Activated CD4-positive, alpha-beta T cell treated with anti-CD3 and anti-CD28 coated beads for 36 hours (primary cell): ENCODE data around the gene RND2. TPM values are rescaled to one million over a fixed set of nuclear protein-coding genes. Genes with fewer than 3 reads are reported as not detected.
A peak's percentile ranks its signal among the peaks of the same experiment; 100 is the strongest.

Experiments
- ATAC-seq: fragments of 200-7000 bp; cut with Tn5 transposase; one replicate; pipeline ENCODE4 v1.10.0; 2021; ENCODE audit warnings: mild to moderate bottlenecking, moderate library complexity
- CTCF ChIA-PET: fragments of 350-600 bp; sonication (Branson Sonifier 250); formaldehyde crosslinking; loops from one replicate; lab custom pipeline; 2021; ENCODE audit warnings: antibody characterized with exemption; lab: Charles Lee
- POLR2A ChIA-PET: fragments of 350-600 bp; sonication (Branson Sonifier 250); formaldehyde crosslinking; loops from one replicate; lab custom pipeline; 2021; ENCODE audit warnings: antibody characterized with exemption, inconsistent platforms; lab: Charles Lee
- DNase-seq: peaks from one replicate; pipeline ENCODE4 v3.0.0-alpha.2; 2020
- H3K27ac Mint-ChIP-seq: one replicate; pipeline ENCODE4 v1.8.0; 2021; ENCODE audit warnings: mixed read lengths
- H3K27me3 Mint-ChIP-seq: one replicate; pipeline ENCODE4 v1.8.0; 2021; ENCODE audit warnings: mixed read lengths
- H3K36me3 Mint-ChIP-seq: one replicate; pipeline ENCODE4 v1.8.0; 2021; ENCODE audit warnings: low read depth, mixed read lengths
- H3K4me1 Mint-ChIP-seq: one replicate; pipeline ENCODE4 v1.8.0; 2021; ENCODE audit warnings: mixed read lengths
- H3K4me3 Mint-ChIP-seq: one replicate; pipeline ENCODE4 v1.8.0; 2021; ENCODE audit warnings: mild to moderate bottlenecking, moderate library complexity, mixed read lengths
- H3K9me3 Mint-ChIP-seq: one replicate; pipeline ENCODE4 v1.8.0; 2021; ENCODE audit warnings: low read depth, mixed read lengths
- intact Hi-C, 2 experiments: fragments of 100-400 bp; cut with DNase I in 1 of 2; cut with micrococcal nuclease in 1 of 2; formaldehyde crosslinking; loops; one replicate each; pipeline versions ENCODE4 v1.14.2 to v1.15.1; 2022 to 2024; cut with DNase I, micrococcal nuclease
- total RNA-seq, 2 experiments: library from RNA; stranded (reverse); gene quantifications; one replicate each; pipeline ENCODE4 v1.2.3, GENCODE V29; 2021

The RND2 gene
- total RNA-seq, 2 experiments from 2014 or later: 0.05 to 0.16 TPM

GRCh38 chr17:43006639-43007551, 18.1 kb upstream of the RND2 start, which contains the start of gene IFI35:
Gene IFI35, plus strand, starts transcription at chr17:43006784. Its CDS starts 164 bp downstream, at chr17:43006948.
- DNase-seq: peak; percentile 94
- H3K36me3 Mint-ChIP-seq: peaks cover 28% of the 10 kb centered on the region
- peak within 1 kb of the TSS; percentile 100 for H3K27ac Mint-ChIP-seq
- H3K27me3 Mint-ChIP-seq: no peaks in the 10 kb centered on the region
- ChIA-PET POLR2A (interaction anchor here (1.0 to 1.7 kb wide), 3 partner anchors 9 to 17 kb away, joined by 3 to 13 read pairs (median 4); partner anchors contain the start of gene RPL27), CTCF (interaction anchor here (1.0 to 2.3 kb wide), 2 partner anchors 8 to 165 kb away, joined by 3 to 12 read pairs; partner anchors contain the start of gene RPL27)
- intact Hi-C loops: loop anchor here (1.0 kb wide), 3 partner anchors 9 to 309 kb away; partner anchors contain the start of genes RPL27 (in 1 of the 2) and VAT1 (in 1 of the 2)
- ATAC-seq: peak; percentile 97
- H3K9me3 Mint-ChIP-seq: no peaks in the 10 kb centered on the region
- peaks cover 24% of the 10 kb centered on the region for H3K4me1 Mint-ChIP-seq
- peak within 1 kb of the TSS; percentile 99 for H3K4me3 Mint-ChIP-seq

- Mint-ChIP-seq H3K4me1 (peaks cover 15% of the 10 kb centered on the region), H3K9me3 (no peaks in the 10 kb centered on the region), H3K36me3 (peaks cover 24% of the 10 kb centered on the region), H3K27ac (no peak overlapping the region), H3K27me3 (no peaks in the 10 kb centered on the region), H3K4me3 (no peak overlapping the region)
- POLR2A ChIA-PET: interaction anchor here (0.6 kb wide), 2 partner anchors 13 to 317 kb away, joined by 3 to 4 read pairs; no protein-coding TSS in a partner anchor
- DNase-seq (no peak), ATAC-seq (no peak)
- CTCF ChIA-PET: interaction anchor here (0.5 kb wide), 1 partner anchor 16 kb away, joined by 3 read pairs; no protein-coding TSS in a partner anchor
- intact Hi-C loops: no loop called here
Observed at GRCh38 chr17:43010667-43011308, 14.2 kb upstream of the RND2 start.

GRCh38 chr17:43011728-43012472, 13.1 kb upstream of the RND2 start:
- H3K27ac Mint-ChIP-seq: no peak overlapping the region
- ChIA-PET POLR2A (interaction anchor here (0.6 kb wide), 1 partner anchor 318 kb away, joined by 3 read pairs; no protein-coding TSS in a partner anchor), CTCF (interaction anchor here (0.7 to 0.8 kb wide), 2 partner anchors 14 to 337 kb away, joined by 3 read pairs; partner anchors contain the start of gene RPL27)
- intact Hi-C loops: no loop called here
- ATAC-seq (no peak), DNase-seq (no peak)
- no peaks in the 10 kb centered on the region for H3K9me3 Mint-ChIP-seq
- no peaks in the 10 kb centered on the region for H3K27me3 Mint-ChIP-seq
- H3K4me1 Mint-ChIP-seq: peaks cover 12% of the 10 kb centered on the region
- no peak overlapping the region for H3K4me3 Mint-ChIP-seq
- peaks cover 22% of the 10 kb centered on the region for H3K36me3 Mint-ChIP-seq

- ChIA-PET CTCF (no interaction called here), POLR2A (no interaction called here)
- peaks cover 21% of the 10 kb centered on the region for H3K36me3 Mint-ChIP-seq
- intact Hi-C loops: no loop called here
- no peak for DNase-seq
- peaks cover 9% of the 10 kb centered on the region for H3K4me1 Mint-ChIP-seq
- no peak overlapping the region for H3K27ac Mint-ChIP-seq
- ATAC-seq: no peak
- no peak overlapping the region for H3K4me3 Mint-ChIP-seq
- no peaks in the 10 kb centered on the region for H3K27me3 Mint-ChIP-seq
- no peaks in the 10 kb centered on the region for H3K9me3 Mint-ChIP-seq
Observed at GRCh38 chr17:43013296-43013695, 11.7 kb upstream of the RND2 start.

DNA sequence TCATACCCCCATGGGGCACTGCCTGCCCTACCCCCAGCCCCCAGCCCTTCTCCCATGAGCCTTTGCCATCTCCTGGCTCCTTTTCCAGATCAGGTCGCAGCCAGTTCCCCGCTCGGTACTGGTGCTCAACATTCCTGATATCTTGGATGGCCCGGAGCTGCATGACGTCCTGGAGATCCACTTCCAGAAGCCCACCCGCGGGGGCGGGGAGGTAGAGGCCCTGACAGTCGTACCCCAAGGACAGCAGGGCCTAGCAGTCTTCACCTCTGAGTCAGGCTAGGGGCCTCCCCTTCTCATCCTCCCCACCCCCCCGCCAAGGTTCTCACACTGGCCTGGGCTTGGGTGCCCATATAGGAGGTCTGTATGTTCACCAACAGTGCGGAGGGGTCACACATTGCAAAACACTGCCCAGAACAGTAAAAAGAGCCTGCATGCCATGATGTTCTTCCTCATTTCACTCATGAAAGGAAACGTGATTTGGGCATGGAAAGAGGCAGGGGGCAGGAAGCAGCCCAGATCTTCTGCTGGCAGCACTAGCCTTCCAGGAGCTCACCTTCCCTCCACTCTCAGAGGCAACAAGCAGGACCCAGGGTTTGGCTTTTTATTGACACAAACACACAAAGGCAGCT, 10.9 kb upstream of the RND2 start:
- Mint-ChIP-seq H3K27me3 (no peaks in the 10 kb centered on the region), H3K27ac (no peak overlapping the region), H3K36me3 (peaks cover 21% of the 10 kb centered on the region), H3K4me3 (no peak overlapping the region), H3K4me1 (peaks cover 14% of the 10 kb centered on the region), H3K9me3 (no peaks in the 10 kb centered on the region)
- ATAC-seq: no peak
- intact Hi-C loops: no loop called here
- ChIA-PET POLR2A (no interaction called here), CTCF (no interaction called here)
- DNase-seq: no peak

DNA sequence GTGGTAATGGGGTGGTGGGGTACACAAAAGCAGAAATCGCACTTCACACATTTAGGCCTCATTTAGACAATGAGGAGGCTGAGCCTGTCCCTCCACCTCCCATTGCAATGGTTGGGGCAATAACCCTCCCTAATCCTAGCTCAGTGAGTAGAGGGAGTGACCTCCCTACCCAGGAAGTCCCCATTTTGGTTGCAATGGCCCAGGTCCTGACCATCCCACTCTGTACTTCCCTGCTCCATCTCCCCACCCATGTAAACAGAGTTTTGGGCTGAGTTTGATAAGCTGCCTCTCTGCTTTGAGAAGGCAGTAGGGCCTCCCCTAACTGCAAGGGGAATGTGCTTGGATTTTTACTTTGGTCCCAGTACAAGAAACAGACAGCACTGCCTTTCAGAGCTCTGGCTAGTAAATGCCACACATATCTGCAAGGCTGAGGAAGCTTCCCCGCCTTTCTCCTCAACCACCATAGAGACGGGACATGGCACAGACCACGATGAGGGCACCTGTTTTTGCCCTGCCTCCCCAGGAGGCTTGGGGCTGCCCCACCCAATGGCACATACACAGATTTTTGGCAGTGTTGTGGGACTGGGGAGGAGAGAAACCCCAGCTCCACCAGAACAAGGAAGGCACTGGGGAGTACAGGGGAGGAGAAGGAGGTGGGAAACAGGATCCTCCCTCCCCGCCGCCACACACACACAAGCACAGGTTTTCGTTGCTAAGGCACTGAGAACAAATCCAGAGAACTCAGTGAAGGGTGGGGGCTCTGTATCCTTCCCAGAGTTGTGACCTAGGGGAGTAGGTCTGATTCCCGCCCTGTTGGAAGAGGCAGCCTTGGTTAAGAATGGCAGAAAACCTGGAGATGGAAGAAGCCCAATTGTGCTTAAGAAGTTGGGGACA, 10.1 kb upstream of the RND2 start:
- DNase-seq: no peak

GRCh38 chr17:43015579-43015978, 9.5 kb upstream of the RND2 start:
- H3K27me3 Mint-ChIP-seq: no peaks in the 10 kb centered on the region
- ChIA-PET POLR2A (no interaction called here), CTCF (no interaction called here)
- no peak overlapping the region for H3K27ac Mint-ChIP-seq
- intact Hi-C loops: no loop called here
- H3K4me1 Mint-ChIP-seq: peaks cover 22% of the 10 kb centered on the region
- H3K9me3 Mint-ChIP-seq: no peaks in the 10 kb centered on the region
- ATAC-seq (no peak), DNase-seq (no peak)
- H3K36me3 Mint-ChIP-seq: peaks cover 20% of the 10 kb centered on the region
- no peak overlapping the region for H3K4me3 Mint-ChIP-seq

More for the DNA sequence above, 10.1 kb upstream of the RND2 start:
- intact Hi-C loops: no loop called here
- Mint-ChIP-seq H3K36me3 (peaks cover 21% of the 10 kb centered on the region), H3K9me3 (no peaks in the 10 kb centered on the region), H3K27ac (no peak overlapping the region), H3K27me3 (no peaks in the 10 kb centered on the region), H3K4me3 (no peak overlapping the region), H3K4me1 (peaks cover 20% of the 10 kb centered on the region)
- POLR2A ChIA-PET: no interaction called here
- ATAC-seq: no peak
- CTCF ChIA-PET: no interaction called here

DNA sequence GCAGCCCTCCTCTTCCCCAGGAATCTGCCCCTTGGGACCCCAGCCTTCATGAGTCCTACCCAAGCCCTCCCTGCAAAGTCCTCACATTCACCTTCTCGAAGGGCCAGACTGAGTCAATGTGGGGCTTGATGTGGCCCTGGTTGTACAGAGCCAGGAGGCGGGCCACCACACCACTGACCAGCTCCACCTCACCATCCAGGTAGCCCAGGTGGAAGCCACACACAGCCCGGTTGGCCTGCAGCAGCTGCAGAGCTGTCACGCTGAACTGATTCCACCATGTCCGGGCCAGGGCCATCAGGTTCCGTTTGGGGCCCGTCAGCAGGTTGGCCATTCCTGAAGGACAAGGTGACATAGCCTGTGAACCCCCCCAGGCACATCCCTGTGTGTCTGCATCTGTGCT, 8.8 kb upstream of the RND2 start:
- POLR2A ChIA-PET: no interaction called here
- Mint-ChIP-seq H3K4me3 (no peak overlapping the region), H3K36me3 (peaks cover 18% of the 10 kb centered on the region), H3K27ac (no peak overlapping the region), H3K4me1 (peaks cover 24% of the 10 kb centered on the region), H3K9me3 (no peaks in the 10 kb centered on the region), H3K27me3 (no peaks in the 10 kb centered on the region)
- CTCF ChIA-PET: no interaction called here
- DNase-seq (no peak), ATAC-seq (no peak)
- intact Hi-C loops: no loop called here

GRCh38 chr17:43018008-43018853, 6.8 kb upstream of the RND2 start:
- Mint-ChIP-seq H3K27me3 (no peaks in the 10 kb centered on the region), H3K4me1 (peaks cover 26% of the 10 kb centered on the region), H3K36me3 (peaks cover 12% of the 10 kb centered on the region), H3K9me3 (no peaks in the 10 kb centered on the region), H3K4me3 (no peak overlapping the region), H3K27ac (no peak overlapping the region)
- intact Hi-C loops: no loop called here
- ChIA-PET CTCF (no interaction called here), POLR2A (interaction anchor here (1.0 kb wide), 1 partner anchor 12 kb away, joined by 3 read pairs; the partner anchor contains the start of gene IFI35)
- no peak for ATAC-seq
- peak; percentile 45 for DNase-seq
